ENCODE data around the gene MOB1B.
A peak's percentile ranks its signal among the peaks of the same experiment; 100 is the strongest.

The MOB1B gene

GRCh38 chr4:70946939-70947338, 44.8 kb downstream of the MOB1B start:
- Mint-ChIP-seq H3K36me3 (ENCODE audit: low read depth) (peaks cover 21% of the 10 kb centered on the region), H3K4me3 (no peak overlapping the region), H3K27ac (no peak overlapping the region), H3K27me3 (ENCODE audit: low read depth) (no peaks in the 10 kb centered on the region), H3K4me1 (peaks cover 15% of the 10 kb centered on the region), H3K9me3 (peaks cover 2% of the 10 kb centered on the region)
- TF ChIP-seq, protein P1, sequence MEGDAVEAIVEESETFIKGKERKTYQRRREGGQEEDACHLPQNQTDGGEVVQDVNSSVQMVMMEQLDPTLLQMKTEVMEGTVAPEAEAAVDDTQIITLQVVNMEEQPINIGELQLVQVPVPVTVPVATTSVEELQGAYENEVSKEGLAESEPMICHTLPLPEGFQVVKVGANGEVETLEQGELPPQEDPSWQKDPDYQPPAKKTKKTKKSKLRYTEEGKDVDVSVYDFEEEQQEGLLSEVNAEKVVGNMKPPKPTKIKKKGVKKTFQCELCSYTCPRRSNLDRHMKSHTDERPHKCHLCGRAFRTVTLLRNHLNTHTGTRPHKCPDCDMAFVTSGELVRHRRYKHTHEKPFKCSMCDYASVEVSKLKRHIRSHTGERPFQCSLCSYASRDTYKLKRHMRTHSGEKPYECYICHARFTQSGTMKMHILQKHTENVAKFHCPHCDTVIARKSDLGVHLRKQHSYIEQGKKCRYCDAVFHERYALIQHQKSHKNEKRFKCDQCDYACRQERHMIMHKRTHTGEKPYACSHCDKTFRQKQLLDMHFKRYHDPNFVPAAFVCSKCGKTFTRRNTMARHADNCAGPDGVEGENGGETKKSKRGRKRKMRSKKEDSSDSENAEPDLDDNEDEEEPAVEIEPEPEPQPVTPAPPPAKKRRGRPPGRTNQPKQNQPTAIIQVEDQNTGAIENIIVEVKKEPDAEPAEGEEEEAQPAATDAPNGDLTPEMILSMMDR (IDR thresholded peaks at IDR 0.05; ENCODE audit: unreplicated experiment in 3 of 3), result no peak

DNA sequence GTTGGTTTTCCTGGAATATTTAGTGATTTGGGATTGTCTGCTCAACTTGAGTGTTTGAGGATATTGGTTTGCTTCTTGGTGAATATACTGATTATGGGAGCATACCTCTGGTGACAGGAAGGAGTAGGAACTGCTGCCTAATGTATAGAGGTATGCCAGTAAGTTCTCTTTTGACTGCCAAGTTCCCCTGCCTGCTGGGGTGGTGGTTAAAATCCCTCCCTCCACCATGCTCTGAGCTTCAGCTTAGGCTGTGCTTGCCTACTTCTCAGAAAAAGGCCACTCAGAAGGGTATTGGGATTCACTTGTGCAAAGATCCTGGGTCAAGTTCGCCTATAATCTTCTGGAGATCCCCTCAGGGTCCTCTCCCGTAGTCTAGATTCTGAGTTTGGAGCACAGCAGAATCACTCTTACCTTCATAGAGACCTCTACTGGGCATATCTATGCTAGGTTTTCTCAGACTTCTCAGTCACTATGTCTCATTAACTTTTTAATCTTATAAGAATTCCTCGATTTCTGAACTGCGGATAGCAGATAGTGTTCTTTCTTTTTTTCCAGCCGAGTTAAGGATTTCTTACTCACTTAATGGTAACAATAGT, 46.6 kb downstream of the MOB1B start:
- Mint-ChIP-seq H3K36me3 (ENCODE audit: low read depth) (peaks cover 19% of the 10 kb centered on the region), H3K27me3 (ENCODE audit: low read depth) (no peaks in the 10 kb centered on the region), H3K27ac (no peak overlapping the region), H3K9me3 (peaks cover 2% of the 10 kb centered on the region), H3K4me1 (peaks cover 15% of the 10 kb centered on the region), H3K4me3 (no peak overlapping the region)
- TF ChIP-seq, protein P1 (IDR thresholded peaks at IDR 0.05; ENCODE audit: unreplicated experiment in 3 of 3), result no peak

DNA sequence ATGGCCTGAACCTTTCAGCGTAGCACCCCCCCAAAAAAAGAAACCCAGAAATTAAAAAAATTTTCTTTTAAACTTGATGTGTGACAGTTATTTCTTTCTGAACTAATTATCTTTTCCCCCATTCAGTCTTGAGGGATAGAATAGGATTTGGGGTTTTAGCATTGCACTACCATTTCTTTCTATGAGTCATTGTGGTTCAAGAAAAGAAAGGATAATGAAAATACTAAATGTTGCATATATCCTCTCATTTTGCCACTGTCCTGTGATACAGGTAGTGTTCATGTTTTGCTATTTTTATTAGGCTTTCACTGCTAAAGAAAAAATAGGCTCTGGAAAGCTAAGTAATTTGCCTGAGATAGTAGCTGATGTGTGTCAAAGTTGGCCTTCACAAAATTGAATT, 51.9 kb downstream of the MOB1B start:
- Mint-ChIP-seq H3K27me3 (ENCODE audit: low read depth) (no peaks in the 10 kb centered on the region), H3K27ac (no peak overlapping the region), H3K9me3 (no peaks in the 10 kb centered on the region), H3K4me1 (peaks cover 1% of the 10 kb centered on the region), H3K36me3 (ENCODE audit: low read depth) (peaks cover 4% of the 10 kb centered on the region), H3K4me3 (no peak overlapping the region)
- TF ChIP-seq, protein P1 (IDR thresholded peaks at IDR 0.05; ENCODE audit: unreplicated experiment in 3 of 3), result no peak

- H3K4me3 Mint-ChIP-seq, result no peak overlapping the region
- H3K27me3 Mint-ChIP-seq (ENCODE audit: low read depth), result no peaks in the 10 kb centered on the region
- H3K36me3 Mint-ChIP-seq (ENCODE audit: low read depth), result peaks cover 15% of the 10 kb centered on the region
- no peaks in the 10 kb centered on the region for H3K4me1 Mint-ChIP-seq
- TF ChIP-seq, protein P1 (IDR thresholded peaks at IDR 0.05; ENCODE audit: unreplicated experiment in 3 of 3), result no peak
- peak overlapping the region in 1 of 3 experiments; percentile 15 for H3K27ac Mint-ChIP-seq
- H3K9me3 Mint-ChIP-seq, result no peaks in the 10 kb centered on the region
Measured at GRCh38 chr4:70956549-70957210, 54.5 kb downstream of the MOB1B start.

DNA sequence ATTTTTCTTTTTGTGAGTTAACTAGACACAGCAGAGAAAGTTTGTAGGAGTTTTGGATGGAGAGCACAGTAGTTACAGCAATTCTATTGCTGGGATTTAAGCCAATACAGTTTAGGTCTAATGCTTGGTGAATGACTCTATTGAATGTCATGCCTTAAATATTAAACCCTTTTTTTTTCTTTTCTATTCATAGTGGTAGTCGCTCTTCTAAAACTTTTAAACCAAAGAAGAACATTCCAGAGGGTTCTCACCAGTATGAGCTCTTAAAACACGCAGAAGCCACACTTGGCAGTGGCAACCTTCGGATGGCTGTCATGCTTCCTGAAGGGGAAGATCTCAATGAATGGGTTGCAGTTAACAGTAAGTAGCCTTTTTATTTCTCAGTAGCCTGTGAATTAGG, 56.5 kb downstream of the MOB1B start:
- Mint-ChIP-seq H3K9me3 (no peaks in the 10 kb centered on the region), H3K4me1 (no peaks in the 10 kb centered on the region), H3K27ac (no peak overlapping the region), H3K27me3 (ENCODE audit: low read depth) (no peaks in the 10 kb centered on the region), H3K36me3 (ENCODE audit: low read depth) (peaks cover 20% of the 10 kb centered on the region), H3K4me3 (no peak overlapping the region)
- TF ChIP-seq, protein P1 (IDR thresholded peaks at IDR 0.05; ENCODE audit: unreplicated experiment in 3 of 3), result no peak

- Mint-ChIP-seq H3K27me3 (ENCODE audit: low read depth) (no peaks in the 10 kb centered on the region), H3K4me3 (no peak overlapping the region), H3K36me3 (ENCODE audit: low read depth) (peaks cover 45% of the 10 kb centered on the region), H3K4me1 (no peaks in the 10 kb centered on the region), H3K27ac (peak overlapping the region in 1 of 3 experiments; percentile 69), H3K9me3 (no peaks in the 10 kb centered on the region)
- TF ChIP-seq, protein P1 (IDR thresholded peaks at IDR 0.05; ENCODE audit: unreplicated experiment in 3 of 3), result no peak
Measured at GRCh38 chr4:70969076-70969475, 66.9 kb downstream of the MOB1B start.
